ENCODE results near the gene POLD4. TPM values are rescaled to one million over a fixed set of nuclear protein-coding genes. Genes with fewer than 3 reads are reported as not detected.

Gene POLD4
- total RNA-seq, 2 experiments from 2014 or later = 31.7 to 39.5 TPM

GRCh38 chr11:67349457-67349856 lies 3.9 kb downstream of the POLD4 start:
- H3K27ac Mint-ChIP-seq = peak overlapping the region; percentile 52
- DNase-seq (no peak), ATAC-seq (ENCODE audit: poor library complexity) (no peak)
- Histone ChIP-seq H3K4me3 (ENCODE audit: low read length) (no peak overlapping the region), H3K27me3 (ENCODE audit: control insufficient read depth in 1 of 2, insufficient read depth in 2 of 2, low read length in 2 of 2) (no peaks in the 10 kb centered on the region), H3K4me1 (ENCODE audit: insufficient read depth, low read length) (peaks cover 59% of the 10 kb centered on the region), H3K9me3 (ENCODE audit: control insufficient read depth in 1 of 2, insufficient read depth in 1 of 2, low read length in 2 of 2) (no peaks in the 10 kb centered on the region), H3K27ac (ENCODE audit: low read depth in 1 of 2, low read length in 2 of 2) (peak overlapping the region in 1 of 2 donors; percentile 5), H3K36me3 (ENCODE audit: insufficient read depth, low read length) (peaks cover 5% of the 10 kb centered on the region)
- POLR2A ChIA-PET = interaction anchor here (1.3 kb wide), 1 partner anchor 52 kb away, joined by 3 read pairs; the partner anchor contains the start of gene PPP1CA
- CTCF ChIA-PET = interaction anchor here (0.8 to 10.0 kb wide), 2 partner anchors 32 kb away, joined by 4 to 241 read pairs; no protein-coding TSS in a partner anchor
- intact Hi-C loops (cut with DNase I, micrococcal nuclease) = loop anchor here in 1 of 2 experiments (2.0 to 5.0 kb wide), 2 partner anchors 31 to 33 kb away; no protein-coding TSS in a partner anchor
- H3K27me3 Mint-ChIP-seq = no peaks in the 10 kb centered on the region
- no peak overlapping the region for H3K4me3 Mint-ChIP-seq
- no peak for TF ChIP-seq CTCF (IDR thresholded peaks at IDR 0.05)
- H3K36me3 Mint-ChIP-seq (ENCODE audit: low read depth) = peaks cover 14% of the 10 kb centered on the region
- no peaks in the 10 kb centered on the region for H3K9me3 Mint-ChIP-seq
- H3K4me1 Mint-ChIP-seq (ENCODE audit: low read depth) = peaks cover 75% of the 10 kb centered on the region

GRCh38 chr11:67349036-67349435 lies 4.3 kb downstream of the POLD4 start:
- Mint-ChIP-seq H3K27ac (peak overlapping the region; percentile 52), H3K27me3 (no peaks in the 10 kb centered on the region), H3K4me3 (no peak overlapping the region), H3K9me3 (no peaks in the 10 kb centered on the region), H3K4me1 (ENCODE audit: low read depth) (peaks cover 75% of the 10 kb centered on the region), H3K36me3 (ENCODE audit: low read depth) (peaks cover 14% of the 10 kb centered on the region)
- ChIA-PET POLR2A (interaction anchor here (1.3 kb wide), 1 partner anchor 53 kb away, joined by 3 read pairs; the partner anchor contains the start of gene PPP1CA), CTCF (interaction anchor here (0.8 to 10.0 kb wide), 2 partner anchors 32 to 33 kb away, joined by 4 to 241 read pairs; no protein-coding TSS in a partner anchor)
- DNase-seq (no peak), ATAC-seq (ENCODE audit: poor library complexity) (no peak)
- intact Hi-C loops (cut with DNase I, micrococcal nuclease) = loop anchor here in 1 of 2 experiments (2.0 to 5.0 kb wide), 2 partner anchors 30 to 33 kb away; no protein-coding TSS in a partner anchor
- no peak for TF ChIP-seq CTCF (IDR thresholded peaks at IDR 0.05)
- H3K36me3 ChIP-seq (ENCODE audit: insufficient read depth, low read length) = peaks cover 5% of the 10 kb centered on the region
- no peaks in the 10 kb centered on the region for H3K27me3 ChIP-seq (ENCODE audit: control insufficient read depth in 1 of 2, insufficient read depth in 2 of 2, low read length in 2 of 2)
- H3K27ac ChIP-seq (ENCODE audit: low read depth in 1 of 2, low read length in 2 of 2) = no peak overlapping the region
- H3K4me1 ChIP-seq (ENCODE audit: insufficient read depth, low read length) = peaks cover 59% of the 10 kb centered on the region
- no peaks in the 10 kb centered on the region for H3K9me3 ChIP-seq (ENCODE audit: control insufficient read depth in 1 of 2, insufficient read depth in 1 of 2, low read length in 2 of 2)
- no peak overlapping the region for H3K4me3 ChIP-seq (ENCODE audit: low read length)

GRCh38 chr11:67347964-67348749 lies 5.2 kb downstream of the POLD4 start:
- TF ChIP-seq CTCF (IDR thresholded peaks at IDR 0.05) = no peak
- CTCF ChIA-PET = interaction anchor here (0.8 to 10.0 kb wide), 3 partner anchors 8 to 34 kb away, joined by 3 to 241 read pairs (median 20); no protein-coding TSS in a partner anchor
- POLR2A ChIA-PET = interaction anchor here (1.3 kb wide), 1 partner anchor 53 kb away, joined by 3 read pairs; the partner anchor contains the start of gene PPP1CA
- peaks cover 10% of the 10 kb centered on the region for H3K36me3 Mint-ChIP-seq (ENCODE audit: low read depth)
- intact Hi-C loops (cut with DNase I, micrococcal nuclease) = loop anchor here in 1 of 2 experiments (2.0 to 5.0 kb wide), 2 partner anchors 29 to 34 kb away; no protein-coding TSS in a partner anchor
- H3K9me3 Mint-ChIP-seq = no peaks in the 10 kb centered on the region
- no peaks in the 10 kb centered on the region for H3K9me3 ChIP-seq (ENCODE audit: control insufficient read depth in 1 of 2, insufficient read depth in 1 of 2, low read length in 2 of 2)
- no peak for ATAC-seq (ENCODE audit: poor library complexity)
- no peaks in the 10 kb centered on the region for H3K27me3 ChIP-seq (ENCODE audit: control insufficient read depth in 1 of 2, insufficient read depth in 2 of 2, low read length in 2 of 2)
- no peak for DNase-seq
- no peak overlapping the region for H3K27ac ChIP-seq (ENCODE audit: low read depth in 1 of 2, low read length in 2 of 2)
- peaks cover 69% of the 10 kb centered on the region for H3K4me1 Mint-ChIP-seq (ENCODE audit: low read depth)
- H3K27me3 Mint-ChIP-seq = no peaks in the 10 kb centered on the region
- H3K4me3 Mint-ChIP-seq = no peak overlapping the region
- peaks cover 5% of the 10 kb centered on the region for H3K36me3 ChIP-seq (ENCODE audit: insufficient read depth, low read length)
- H3K4me3 ChIP-seq (ENCODE audit: low read length) = no peak overlapping the region
- H3K27ac Mint-ChIP-seq = peak overlapping the region; percentile 52
- H3K4me1 ChIP-seq (ENCODE audit: insufficient read depth, low read length) = peaks cover 60% of the 10 kb centered on the region
